ENCODE results near the gene ING5. TPM values are rescaled to one million over a fixed set of nuclear protein-coding genes. Genes with fewer than 3 reads are reported as not detected.
"Not testable (repeated sequence)": the region's sequence is repeated elsewhere in the genome, so short reads cannot be mapped to it uniquely, and the experiment has no call there.

Gene ING5
- total RNA-seq, 1 donor from 2014 or later = 16.3 TPM

- TF ChIP-seq, protein P1, sequence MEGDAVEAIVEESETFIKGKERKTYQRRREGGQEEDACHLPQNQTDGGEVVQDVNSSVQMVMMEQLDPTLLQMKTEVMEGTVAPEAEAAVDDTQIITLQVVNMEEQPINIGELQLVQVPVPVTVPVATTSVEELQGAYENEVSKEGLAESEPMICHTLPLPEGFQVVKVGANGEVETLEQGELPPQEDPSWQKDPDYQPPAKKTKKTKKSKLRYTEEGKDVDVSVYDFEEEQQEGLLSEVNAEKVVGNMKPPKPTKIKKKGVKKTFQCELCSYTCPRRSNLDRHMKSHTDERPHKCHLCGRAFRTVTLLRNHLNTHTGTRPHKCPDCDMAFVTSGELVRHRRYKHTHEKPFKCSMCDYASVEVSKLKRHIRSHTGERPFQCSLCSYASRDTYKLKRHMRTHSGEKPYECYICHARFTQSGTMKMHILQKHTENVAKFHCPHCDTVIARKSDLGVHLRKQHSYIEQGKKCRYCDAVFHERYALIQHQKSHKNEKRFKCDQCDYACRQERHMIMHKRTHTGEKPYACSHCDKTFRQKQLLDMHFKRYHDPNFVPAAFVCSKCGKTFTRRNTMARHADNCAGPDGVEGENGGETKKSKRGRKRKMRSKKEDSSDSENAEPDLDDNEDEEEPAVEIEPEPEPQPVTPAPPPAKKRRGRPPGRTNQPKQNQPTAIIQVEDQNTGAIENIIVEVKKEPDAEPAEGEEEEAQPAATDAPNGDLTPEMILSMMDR (IDR thresholded peaks at IDR 0.05) = no peak
- H3K4me3 Mint-ChIP-seq (ENCODE audit: unreplicated experiment) = no peak overlapping the region
- H3K27me3 Mint-ChIP-seq (ENCODE audit: low read depth) = no peaks in the 10 kb centered on the region
- peaks cover 5% of the 10 kb centered on the region for H3K4me1 Mint-ChIP-seq (ENCODE audit: low read depth)
- no peak for DNase-seq (ENCODE audit: low spot score)
- H3K27ac Mint-ChIP-seq (ENCODE audit: unreplicated experiment) = no peak overlapping the region
- peaks cover 6% of the 10 kb centered on the region for H3K9me3 Mint-ChIP-seq (ENCODE audit: low read depth)
- peaks cover 16% of the 10 kb centered on the region for H3K36me3 Mint-ChIP-seq (ENCODE audit: low read depth)
Observed at GRCh38 chr2:241741016-241741415, 39.2 kb downstream of the ING5 start.

- no peak for DNase-seq (ENCODE audit: low spot score)
- TF ChIP-seq, protein P1 (IDR thresholded peaks at IDR 0.05) = no peak
- no peak overlapping the region for H3K4me3 Mint-ChIP-seq (ENCODE audit: unreplicated experiment)
- H3K36me3 Mint-ChIP-seq (ENCODE audit: low read depth) = peaks cover 23% of the 10 kb centered on the region
- H3K27ac Mint-ChIP-seq (ENCODE audit: unreplicated experiment) = no peak overlapping the region
- H3K27me3 Mint-ChIP-seq (ENCODE audit: low read depth) = no peaks in the 10 kb centered on the region
- no peaks in the 10 kb centered on the region for H3K4me1 Mint-ChIP-seq (ENCODE audit: low read depth)
- peaks cover 7% of the 10 kb centered on the region for H3K9me3 Mint-ChIP-seq (ENCODE audit: low read depth)
Observed at GRCh38 chr2:241742320-241742939, 40.6 kb downstream of the ING5 start.

DNA sequence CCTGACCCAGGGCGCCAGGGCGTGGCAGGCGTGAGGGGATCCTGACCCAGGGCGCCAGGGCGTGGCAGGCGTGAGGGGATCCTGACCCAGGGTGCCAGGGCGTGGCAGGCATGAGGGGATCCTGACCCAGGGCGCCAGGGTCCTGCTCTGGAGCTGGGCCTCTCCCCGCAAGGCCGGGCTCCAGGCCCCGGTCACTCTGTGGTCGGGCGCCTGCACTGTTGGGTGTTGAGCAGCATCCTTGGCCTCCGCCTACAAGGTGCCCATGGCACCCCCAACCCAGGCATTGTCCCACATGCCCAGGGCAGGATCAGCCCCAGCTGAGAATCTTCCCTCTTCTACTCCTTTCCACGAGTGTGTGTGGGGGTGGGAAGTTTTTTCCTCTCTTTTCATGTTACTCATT is 41.2 kb downstream of the ING5 start:
- H3K4me1 Mint-ChIP-seq (ENCODE audit: low read depth); DNase-seq (ENCODE audit: low spot score); H3K4me3 Mint-ChIP-seq (ENCODE audit: unreplicated experiment); H3K27me3 Mint-ChIP-seq (ENCODE audit: low read depth); H3K9me3 Mint-ChIP-seq (ENCODE audit: low read depth); H3K27ac Mint-ChIP-seq (ENCODE audit: unreplicated experiment): not testable (repeated sequence)
- H3K36me3 Mint-ChIP-seq (ENCODE audit: low read depth) = peaks cover 23% of the 10 kb centered on the region

DNA sequence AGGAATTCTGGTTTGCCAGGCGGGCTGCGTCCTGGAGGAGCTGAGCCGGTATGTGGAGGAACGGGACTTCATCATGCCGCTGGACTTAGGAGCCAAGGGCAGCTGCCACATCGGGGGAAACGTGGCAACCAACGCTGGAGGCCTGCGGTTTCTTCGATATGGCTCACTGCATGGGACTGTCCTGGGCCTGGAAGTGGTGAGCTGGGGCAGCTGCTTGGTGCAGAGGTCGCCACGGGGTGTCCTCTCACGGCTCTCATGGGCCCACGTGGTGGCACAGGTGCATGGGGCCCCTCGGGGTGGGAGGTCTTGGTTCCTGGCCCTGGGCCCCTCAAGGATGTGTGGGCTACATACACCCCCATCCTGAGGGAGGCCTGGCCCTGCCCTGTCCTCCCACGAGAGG is 41.8 kb downstream of the ING5 start:
- Mint-ChIP-seq H3K4me1 (ENCODE audit: low read depth) (no peaks in the 10 kb centered on the region), H3K27ac (ENCODE audit: unreplicated experiment) (no peak overlapping the region), H3K36me3 (ENCODE audit: low read depth) (peaks cover 23% of the 10 kb centered on the region), H3K27me3 (ENCODE audit: low read depth) (no peaks in the 10 kb centered on the region), H3K9me3 (ENCODE audit: low read depth) (peaks cover 7% of the 10 kb centered on the region), H3K4me3 (ENCODE audit: unreplicated experiment) (no peak overlapping the region)
- no peak for DNase-seq (ENCODE audit: low spot score)
- TF ChIP-seq, protein P1 (IDR thresholded peaks at IDR 0.05) = no peak

GRCh38 chr2:241744028-241744754 is 42.4 kb downstream of the ING5 start:
- no peak for DNase-seq (ENCODE audit: low spot score)
- H3K9me3 Mint-ChIP-seq (ENCODE audit: low read depth) = peaks cover 7% of the 10 kb centered on the region
- H3K36me3 Mint-ChIP-seq (ENCODE audit: low read depth) = peaks cover 28% of the 10 kb centered on the region
- TF ChIP-seq, protein P1 (IDR thresholded peaks at IDR 0.05) = no peak
- H3K4me3 Mint-ChIP-seq (ENCODE audit: unreplicated experiment) = no peak overlapping the region
- no peaks in the 10 kb centered on the region for H3K27me3 Mint-ChIP-seq (ENCODE audit: low read depth)
- no peak overlapping the region for H3K27ac Mint-ChIP-seq (ENCODE audit: unreplicated experiment)
- H3K4me1 Mint-ChIP-seq (ENCODE audit: low read depth) = no peaks in the 10 kb centered on the region

All from chondrocyte (in vitro differentiated cells).